Astrocyte (in vitro differentiated cells and primary cell): ENCODE results near the gene AMOTL2. TPM values are rescaled to one million over a fixed set of nuclear protein-coding genes. Genes with fewer than 3 reads are reported as not detected.

ENCODE experiments used
- DNase-seq: peaks from one replicate; pipeline ENCODE4 v3.0.0-alpha.2; 2010; ENCODE audit warnings: low read depth
- FAIRE-seq: peaks from 2 replicates; lab custom pipeline; 2011; peaks lifted over from hg19 to GRCh38; lab: Jason Lieb, UNC
- H2AFZ ChIP-seq: 2 replicates; pipeline ENCODE4 v1.6.0; 2012; ENCODE audit warnings: low read depth, low read length, inconsistent platforms
- H3K27ac ChIP-seq: 2 replicates; pipeline ENCODE4 v1.5.1; 2011; ENCODE audit warnings: low read depth, low read length, inconsistent platforms
- H3K27me3 ChIP-seq: 2 replicates; pipeline ENCODE4 v1.6.0; 2011; ENCODE audit warnings: low read length, inconsistent platforms; ENCODE audit not compliant: insufficient read depth
- H3K36me3 ChIP-seq: 2 replicates; pipeline ENCODE4 v1.5.1; 2011; ENCODE audit warnings: low read length, inconsistent platforms; ENCODE audit not compliant: insufficient read depth
- H3K4me1 ChIP-seq: 2 replicates; pipeline ENCODE4 v1.5.1; 2011; ENCODE audit warnings: low read length, inconsistent platforms; ENCODE audit not compliant: insufficient read depth
- H3K4me2 ChIP-seq: 2 replicates; pipeline ENCODE4 v1.6.0; 2012; ENCODE audit warnings: low read length, inconsistent platforms
- H3K4me3 ChIP-seq: 2 replicates; pipeline ENCODE4 v1.5.1; 2011; ENCODE audit warnings: low read depth, mild to moderate bottlenecking, low read length, inconsistent platforms; ENCODE audit not compliant: insufficient read depth
- H3K79me2 ChIP-seq: 2 replicates; pipeline ENCODE4 v1.6.0; 2012; ENCODE audit warnings: mild to moderate bottlenecking, low read length, inconsistent platforms; ENCODE audit not compliant: insufficient read depth
- H3K9ac ChIP-seq: 2 replicates; pipeline ENCODE4 v1.6.0; 2012; ENCODE audit warnings: mild to moderate bottlenecking, low read length, inconsistent platforms
- H3K9me3 ChIP-seq: 2 replicates; pipeline ENCODE4 v1.5.1; 2012; ENCODE audit warnings: low read depth, mild to moderate bottlenecking, low read length, inconsistent platforms; ENCODE audit not compliant: insufficient read depth
- H4K20me1 ChIP-seq: 2 replicates; pipeline ENCODE4 v1.6.0; 2012; ENCODE audit warnings: low read length, inconsistent platforms; ENCODE audit not compliant: insufficient read depth
- H3K27ac Mint-ChIP-seq: one replicate; pipeline ENCODE4 v1.8.0; 2021; ENCODE audit warnings: mild to moderate bottlenecking, mixed read lengths; ENCODE audit not compliant: unreplicated experiment
- H3K27me3 Mint-ChIP-seq: one replicate; pipeline ENCODE4 v1.8.0; 2021; ENCODE audit warnings: low read depth, mixed read lengths; ENCODE audit not compliant: unreplicated experiment
- H3K36me3 Mint-ChIP-seq: one replicate; pipeline ENCODE4 v1.8.0; 2021; ENCODE audit warnings: low read depth, mixed read lengths; ENCODE audit not compliant: unreplicated experiment
- H3K4me1 Mint-ChIP-seq: one replicate; pipeline ENCODE4 v1.8.0; 2021; ENCODE audit warnings: low read depth, mixed read lengths; ENCODE audit not compliant: unreplicated experiment
- H3K4me3 Mint-ChIP-seq: one replicate; pipeline ENCODE4 v1.8.0; 2021; ENCODE audit warnings: mild to moderate bottlenecking, moderate library complexity, mixed read lengths; ENCODE audit not compliant: unreplicated experiment
- H3K9me3 Mint-ChIP-seq: one replicate; pipeline ENCODE4 v1.8.0; 2021; ENCODE audit warnings: mild to moderate bottlenecking, mixed read lengths; ENCODE audit not compliant: unreplicated experiment
- CTCF ChIP-seq: IDR thresholded peaks from 2 replicates; pipeline ENCODE4 v1.5.1; 2011; ENCODE audit warnings: low read depth, mild to moderate bottlenecking, inconsistent platforms, low read length, moderate library complexity; ENCODE audit not compliant: insufficient read depth
- EZH2 ChIP-seq: IDR thresholded peaks from 2 replicates; pipeline ENCODE4 v1.6.1; 2012; ENCODE audit warnings: mild to moderate bottlenecking, low read length, inconsistent platforms; ENCODE audit not compliant: insufficient read depth
- total RNA-seq: library from RNA; stranded (reverse); gene quantifications from 2 replicates; pipeline ENCODE4 v1.2.1, GENCODE V29; 2021

AMOTL2 gene
- total RNA-seq, 1 donor from 2014 or later, result 197 TPM

DNA sequence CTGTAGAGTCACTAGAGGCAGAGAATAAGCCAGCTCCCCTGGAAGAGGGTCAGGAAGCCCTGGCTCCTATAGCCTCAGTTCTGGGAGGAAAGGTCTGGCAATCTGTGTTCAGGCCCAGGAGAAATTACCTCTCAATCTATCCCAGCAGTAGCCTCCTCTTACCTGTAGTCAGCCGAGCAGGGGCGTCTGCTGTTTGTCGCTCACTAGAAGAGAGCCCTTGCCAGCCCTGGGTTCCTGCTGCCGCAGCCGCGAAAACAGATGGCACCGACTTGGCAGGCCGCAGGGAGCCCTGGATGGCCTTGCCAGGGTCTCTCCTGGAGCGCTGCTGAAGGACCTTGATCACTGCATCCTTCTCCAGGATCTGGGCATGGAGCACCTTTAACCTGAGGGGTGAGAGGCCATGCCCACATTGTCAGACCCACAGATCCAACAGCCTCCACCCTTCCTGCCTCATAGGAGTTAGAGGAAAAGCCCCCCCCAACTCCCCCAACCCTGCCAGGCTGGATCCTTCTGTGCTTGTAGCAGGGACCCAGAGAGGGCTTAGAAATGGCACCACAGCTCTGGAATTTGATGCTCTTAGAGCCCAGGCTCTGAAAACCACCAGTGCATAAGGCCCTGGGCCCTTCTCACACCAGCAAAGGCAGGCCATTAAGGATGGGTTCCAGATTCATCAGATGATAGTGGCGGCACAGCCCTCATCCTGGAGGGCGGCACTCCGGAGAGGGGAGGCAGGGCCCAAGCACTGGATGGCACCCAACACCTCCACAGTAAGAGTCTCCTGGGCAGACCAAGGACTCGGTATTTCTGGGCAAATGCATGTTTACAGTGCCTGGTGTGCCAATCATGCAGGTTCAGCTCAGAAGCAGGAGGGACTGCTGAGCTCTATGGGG lies 14.9 kb downstream of the AMOTL2 start:
- FAIRE-seq, result no peak
- peaks cover 75% of the 10 kb centered on the region for H3K4me1 ChIP-seq
- H3K27me3 ChIP-seq, result no peaks in the 10 kb centered on the region
- Mint-ChIP-seq H3K4me3 (no peak overlapping the region), H3K27me3 (no peaks in the 10 kb centered on the region), H3K27ac (peak overlapping the region; percentile 98), H3K4me1 (peaks cover 60% of the 10 kb centered on the region), H3K9me3 (no peaks in the 10 kb centered on the region), H3K36me3 (peaks cover 37% of the 10 kb centered on the region)
- H3K9ac ChIP-seq, result peak overlapping the region; percentile 77
- no peak for DNase-seq
- peak overlapping the region; percentile 64 for H3K4me2 ChIP-seq
- peaks cover 82% of the 10 kb centered on the region for H4K20me1 ChIP-seq
- TF ChIP-seq EZH2, result no peak
- no peak for TF ChIP-seq CTCF
- H3K36me3 ChIP-seq, result peaks cover 83% of the 10 kb centered on the region
- peaks cover 76% of the 10 kb centered on the region for H3K79me2 ChIP-seq
- H3K9me3 ChIP-seq, result no peaks in the 10 kb centered on the region
- no peak overlapping the region for H2AFZ ChIP-seq
- no peak overlapping the region for H3K4me3 ChIP-seq
- H3K27ac ChIP-seq, result peak overlapping the region; percentile 96

GRCh38 chr3:134357914-134358811 lies 16.1 kb downstream of the AMOTL2 start:
- H3K36me3 ChIP-seq, result peaks cover 80% of the 10 kb centered on the region

More at GRCh38 chr3:134357914-134358811, 16.1 kb downstream of the AMOTL2 start:
- no peak overlapping the region for H3K4me3 ChIP-seq
- no peak overlapping the region for H2AFZ ChIP-seq
- Mint-ChIP-seq H3K36me3 (peaks cover 39% of the 10 kb centered on the region), H3K27me3 (no peaks in the 10 kb centered on the region), H3K27ac (peak overlapping the region; percentile 98), H3K4me3 (peak overlapping the region; percentile 27), H3K9me3 (no peaks in the 10 kb centered on the region), H3K4me1 (peaks cover 56% of the 10 kb centered on the region)
- FAIRE-seq, result peak; percentile 100
- peak; percentile 98 for DNase-seq
- H3K9me3 ChIP-seq, result no peaks in the 10 kb centered on the region
- no peaks in the 10 kb centered on the region for H3K27me3 ChIP-seq
- H3K9ac ChIP-seq, result peak overlapping the region; percentile 77
- H3K79me2 ChIP-seq, result peaks cover 72% of the 10 kb centered on the region
- H3K27ac ChIP-seq, result peak overlapping the region; percentile 96
- peaks cover 79% of the 10 kb centered on the region for H4K20me1 ChIP-seq
- H3K4me1 ChIP-seq, result peaks cover 63% of the 10 kb centered on the region
- TF ChIP-seq EZH2, result no peak
- TF ChIP-seq CTCF, result peak; percentile 27
- peak overlapping the region; percentile 64 for H3K4me2 ChIP-seq
